Keratinocyte (primary cell): ENCODE data around the gene SPC24. TPM values are rescaled to one million over a fixed set of nuclear protein-coding genes. Genes with fewer than 3 reads are reported as not detected.

Source experiments
- DNase-seq: peaks from one replicate; pipeline ENCODE4 v3.0.0-alpha.2; 2011; ENCODE audit warnings: low read depth, missing footprints, low spot score
- FAIRE-seq: peaks from 2 replicates; lab custom pipeline; 2011; peaks lifted over from hg19 to GRCh38; lab: Jason Lieb, UNC
- H2AFZ ChIP-seq: 2 replicates; pipeline ENCODE4 v1.6.0; 2012; ENCODE audit warnings: low read length, control low read depth, inconsistent platforms; ENCODE audit not compliant: control insufficient read depth
- H3K27ac ChIP-seq: 2 replicates; pipeline ENCODE4 v1.5.1; 2011; ENCODE audit warnings: low read length; ENCODE audit not compliant: control insufficient read depth, insufficient read depth
- H3K27me3 ChIP-seq: 3 replicates; pipeline ENCODE4 v1.6.0; 2011; ENCODE audit warnings: low read length; ENCODE audit not compliant: control insufficient read depth, insufficient read depth; ENCODE audit errors: extremely low read depth
- H3K36me3 ChIP-seq, 2 experiments: 2 replicates in 1 of 2; 3 replicates in 1 of 2; pipeline ENCODE4 v1.5.1; 2011; ENCODE audit warnings: low read length in 2 of 2, mild to moderate bottlenecking in 1 of 2; ENCODE audit not compliant: control insufficient read depth in 2 of 2, insufficient read depth in 2 of 2; ENCODE audit errors: extremely low read depth in 1 of 2
- H3K4me1 ChIP-seq: 3 replicates; pipeline ENCODE4 v1.5.1; 2011; ENCODE audit warnings: low read length; ENCODE audit not compliant: control insufficient read depth, insufficient read depth; ENCODE audit errors: extremely low read depth
- H3K4me2 ChIP-seq: 3 replicates; pipeline ENCODE4 v1.6.0; 2011; ENCODE audit warnings: low read depth, low read length; ENCODE audit not compliant: control insufficient read depth, insufficient read depth; ENCODE audit errors: extremely low read depth
- H3K4me3 ChIP-seq, 3 experiments: fragments of 200-600 bp in 1 of 3; sonication (generic) in 1 of 3; 2 replicates in 2 of 3; 3 replicates in 1 of 3; pipeline ENCODE4 v1.5.1; 2011 to 2016; ENCODE audit warnings: low read length in 3 of 3, mild to moderate bottlenecking in 3 of 3, control low read depth in 2 of 3, inconsistent platforms in 1 of 3, low read depth in 1 of 3, mixed read lengths in 1 of 3, mixed run types in 1 of 3, moderate library complexity in 1 of 3; ENCODE audit not compliant: control insufficient read depth in 2 of 3, insufficient read depth in 2 of 3; ENCODE audit errors: extremely low read depth in 1 of 3
- H3K79me2 ChIP-seq: 2 replicates; pipeline ENCODE4 v1.6.0; 2012; ENCODE audit warnings: low read length; ENCODE audit not compliant: control insufficient read depth, insufficient read depth
- H3K9ac ChIP-seq: 3 replicates; pipeline ENCODE4 v1.6.0; 2011; ENCODE audit warnings: low read length; ENCODE audit not compliant: control insufficient read depth, insufficient read depth; ENCODE audit errors: extremely low read depth
- H3K9me1 ChIP-seq: 3 replicates; pipeline ENCODE4 v1.6.0; 2011; ENCODE audit warnings: low read length; ENCODE audit not compliant: control insufficient read depth, insufficient read depth; ENCODE audit errors: extremely low read depth
- H3K9me3 ChIP-seq: 2 replicates; pipeline ENCODE4 v1.5.1; 2012; ENCODE audit warnings: low read depth, low read length; ENCODE audit not compliant: control insufficient read depth
- H4K20me1 ChIP-seq: 3 replicates; pipeline ENCODE4 v1.6.0; 2011; ENCODE audit warnings: low read length; ENCODE audit not compliant: control insufficient read depth, insufficient read depth; ENCODE audit errors: extremely low read depth
- EZH2 ChIP-seq: IDR thresholded peaks from one replicate; pipeline ENCODE4 v1.6.1; 2012; ENCODE audit warnings: inconsistent platforms, mild to moderate bottlenecking, low read length, moderate library complexity
- dilution Hi-C: fragments of 300-500 bp; cut with MboI; formaldehyde crosslinking; loops from one replicate; pipeline ENCODE4 v1.7.0; 2020; ENCODE audit warnings: low sequenced_read_pairs; ENCODE audit not compliant: extremely low pct_ligation_motif_present
- polyA plus RNA-seq, 5 experiments: library from polyadenylated mRNA; depleted of rRNA in 3 of 5; stranded (reverse) in 3 of 5; stranded (forward) in 1 of 5; unstranded in 1 of 5; fragments of >200 nt; gene quantifications; 1 replicate in 1 of 5; 2 replicates in 3 of 5; 3 replicates in 1 of 5; pipeline versions ENCODE4 v1.2.1 to v1.2.3, GENCODE V29; 2011 to 2012; ENCODE audit warnings: missing spikeins in 2 of 5, low read depth in 1 of 5, low replicate concordance in 1 of 5
- TF ChIP-seq, protein P1 (sequence below), 3 experiments: IDR thresholded peaks in 1 of 3; conservative IDR thresholded peaks in 1 of 3; optimal IDR thresholded peaks in 1 of 3; 2 replicates in 2 of 3; 3 replicates in 1 of 3; pipeline versions ENCODE3 to v1.5.1; 2011; ENCODE audit warnings: low read length in 3 of 3, mild to moderate bottlenecking in 3 of 3, moderate library complexity in 2 of 3, control low read depth in 1 of 3, inconsistent platforms in 1 of 3; ENCODE audit not compliant: insufficient read depth in 2 of 3; ENCODE audit errors: extremely low read depth in 1 of 3

Gene SPC24
- polyA plus RNA-seq, 1 donor (not counting 4 experiments of a cell fraction or from before 2014, with no cell fraction given) = 6.4 TPM

DNA sequence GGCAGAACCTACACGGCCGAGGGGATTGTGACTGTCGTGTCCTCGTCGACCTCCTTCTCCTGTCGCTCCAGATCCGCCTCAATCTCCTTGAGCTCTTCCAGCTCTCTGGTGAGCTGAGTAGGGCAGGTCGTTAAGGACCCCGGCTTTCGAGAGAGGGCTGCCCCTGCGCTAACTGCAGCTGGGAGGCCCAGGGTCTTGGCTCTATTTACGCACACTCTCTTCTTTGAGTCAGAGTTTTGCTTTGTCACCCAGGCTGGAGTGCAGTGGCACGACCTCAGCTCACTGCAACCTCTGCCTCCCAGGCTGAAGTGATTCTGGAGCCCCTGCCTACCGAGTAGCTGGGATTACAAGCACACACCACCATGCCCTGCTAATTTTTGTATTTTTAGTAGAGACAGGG is 7.6 kb downstream of the SPC24 start:
- Histone ChIP-seq H4K20me1 (no peaks in the 10 kb centered on the region), H3K9me3 (no peaks in the 10 kb centered on the region), H3K4me1 (peaks cover 12% of the 10 kb centered on the region), H3K27ac (no peak overlapping the region), H3K27me3 (no peaks in the 10 kb centered on the region), H3K36me3 (peaks cover 0 to 16% of the 10 kb centered on the region in 2 experiments), H3K4me3 (no peak overlapping the region), H2AFZ (no peak overlapping the region), H3K9ac (no peak overlapping the region), H3K79me2 (peaks cover 9% of the 10 kb centered on the region), H3K9me1 (no peaks in the 10 kb centered on the region), H3K4me2 (no peak overlapping the region)
- TF ChIP-seq, protein P1, sequence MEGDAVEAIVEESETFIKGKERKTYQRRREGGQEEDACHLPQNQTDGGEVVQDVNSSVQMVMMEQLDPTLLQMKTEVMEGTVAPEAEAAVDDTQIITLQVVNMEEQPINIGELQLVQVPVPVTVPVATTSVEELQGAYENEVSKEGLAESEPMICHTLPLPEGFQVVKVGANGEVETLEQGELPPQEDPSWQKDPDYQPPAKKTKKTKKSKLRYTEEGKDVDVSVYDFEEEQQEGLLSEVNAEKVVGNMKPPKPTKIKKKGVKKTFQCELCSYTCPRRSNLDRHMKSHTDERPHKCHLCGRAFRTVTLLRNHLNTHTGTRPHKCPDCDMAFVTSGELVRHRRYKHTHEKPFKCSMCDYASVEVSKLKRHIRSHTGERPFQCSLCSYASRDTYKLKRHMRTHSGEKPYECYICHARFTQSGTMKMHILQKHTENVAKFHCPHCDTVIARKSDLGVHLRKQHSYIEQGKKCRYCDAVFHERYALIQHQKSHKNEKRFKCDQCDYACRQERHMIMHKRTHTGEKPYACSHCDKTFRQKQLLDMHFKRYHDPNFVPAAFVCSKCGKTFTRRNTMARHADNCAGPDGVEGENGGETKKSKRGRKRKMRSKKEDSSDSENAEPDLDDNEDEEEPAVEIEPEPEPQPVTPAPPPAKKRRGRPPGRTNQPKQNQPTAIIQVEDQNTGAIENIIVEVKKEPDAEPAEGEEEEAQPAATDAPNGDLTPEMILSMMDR (optimal IDR thresholded peaks at IDR 0.05 in 1 of 3, IDR thresholded peaks at IDR 0.05 in 1 of 3, conservative IDR thresholded peaks at IDR 0.05 in 1 of 3; ENCODE audit: extremely low read depth in 1 of 3, insufficient read depth in 2 of 3, low read length in 3 of 3) = no peak
- TF ChIP-seq EZH2 = no peak
- dilution Hi-C loops = no loop called here
- DNase-seq (no peak), FAIRE-seq (no peak)

DNA sequence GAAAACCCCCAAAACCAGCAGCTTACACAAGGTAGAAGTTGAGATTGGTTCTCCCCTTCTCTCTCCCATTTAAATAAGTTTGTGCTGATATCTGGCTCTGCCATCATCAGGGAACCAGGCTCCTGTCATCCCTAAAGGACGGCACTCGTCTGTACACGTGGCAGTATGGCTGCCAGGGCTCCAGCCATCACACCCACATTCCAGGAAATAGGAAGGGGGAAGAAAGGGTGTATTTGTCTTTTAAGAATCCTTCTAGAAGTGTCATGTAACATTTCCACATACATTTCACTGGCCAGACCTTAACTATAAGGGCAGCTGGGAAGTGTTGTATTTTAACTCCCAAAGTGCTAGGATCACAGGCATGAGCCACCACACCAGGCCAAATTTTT is 10.1 kb downstream of the SPC24 start:
- H2AFZ ChIP-seq = no peak overlapping the region
- peaks cover 16% of the 10 kb centered on the region for H3K4me1 ChIP-seq
- FAIRE-seq (no peak), DNase-seq (no peak)
- TF ChIP-seq, protein P1 (optimal IDR thresholded peaks at IDR 0.05 in 1 of 3, IDR thresholded peaks at IDR 0.05 in 1 of 3, conservative IDR thresholded peaks at IDR 0.05 in 1 of 3; ENCODE audit: extremely low read depth in 1 of 3, insufficient read depth in 2 of 3, low read length in 3 of 3) = no peak
- no peak for TF ChIP-seq EZH2
- dilution Hi-C loops = no loop called here
- H3K36me3 ChIP-seq = peaks cover 0 to 16% of the 10 kb centered on the region in 2 experiments
- H3K4me2 ChIP-seq = no peak overlapping the region
- no peak overlapping the region for H3K4me3 ChIP-seq
- H3K27ac ChIP-seq = no peak overlapping the region
- no peaks in the 10 kb centered on the region for H3K9me3 ChIP-seq
- H3K79me2 ChIP-seq = peaks cover under 1% of the 10 kb centered on the region
- no peak overlapping the region for H3K9ac ChIP-seq
- no peaks in the 10 kb centered on the region for H4K20me1 ChIP-seq
- H3K27me3 ChIP-seq = no peaks in the 10 kb centered on the region
- H3K9me1 ChIP-seq = no peaks in the 10 kb centered on the region
